Transverse colon (tissue), 4 donors: ENCODE data around the gene PI4KA. TPM values are rescaled to one million over a fixed set of nuclear protein-coding genes. Genes with fewer than 3 reads are reported as not detected.
"Not testable (repeated sequence)": the region's sequence is repeated elsewhere in the genome, so short reads cannot be mapped to it uniquely, and the experiment has no call there.

Experiments used
- DNase-seq: peaks from one replicate; pipeline ENCODE4 v3.0.0-alpha.2; 2019
- H3K27ac ChIP-seq, 4 donors: fragments of 200-600 bp; sonication (generic); 2 replicates each; pipeline ENCODE4 v1.5.1; 2016 to 2018; ENCODE audit warnings: inconsistent platforms in 4 of 4
- H3K27me3 ChIP-seq: fragments of 200-600 bp; sonication (generic); 2 replicates; pipeline ENCODE4 v1.5.1; 2017; ENCODE audit warnings: inconsistent platforms
- H3K36me3 ChIP-seq, 4 donors: fragments of 200-600 bp; sonication (generic); 2 replicates each; pipeline ENCODE4 v1.5.1; 2017 to 2019; ENCODE audit warnings: inconsistent platforms in 4 of 4
- H3K4me1 ChIP-seq, 4 donors: fragments of 200-600 bp; sonication (generic); 2 replicates each; pipeline ENCODE4 v1.5.1; 2017 to 2020; ENCODE audit warnings: inconsistent platforms in 4 of 4
- H3K4me3 ChIP-seq, 4 donors: fragments of 200-600 bp; sonication (generic); 1 replicate in 1 of 4; 2 replicates in 3 of 4; pipeline versions ENCODE4 v1.5.1 to v1.6.1; 2017 to 2019; ENCODE audit warnings: inconsistent platforms in 4 of 4
- H3K9me3 ChIP-seq, 2 donors: fragments of 200-600 bp; sonication (generic); 2 replicates each; pipeline ENCODE4 v1.5.1; 2017 to 2019; ENCODE audit warnings: inconsistent platforms in 2 of 2
- EP300 ChIP-seq: sonication (generic); formaldehyde crosslinking; IDR thresholded peaks from one replicate; pipeline ENCODE4 v1.6.1; 2017; ENCODE audit warnings: antibody characterized with exemption, low read depth
- POLR2A ChIP-seq: fragments of 450-650 bp; IDR thresholded peaks from one replicate; pipeline ENCODE4 v1.6.1; 2016; ENCODE audit warnings: antibody characterized with exemption, mild to moderate bottlenecking, moderate library complexity
- POLR2AphosphoS5 ChIP-seq, 3 donors: sonication (generic); formaldehyde crosslinking; IDR thresholded peaks; one replicate each; pipeline ENCODE4 v1.6.1; 2016; ENCODE audit warnings: antibody characterized with exemption in 3 of 3
- WGBS, 2 donors: methylation state at CpG; one replicate each; pipeline ENCODE4 v1.1.5; 2018; ENCODE audit warnings: low coverage in 1 of 2; 5-methylcytosine and 5-hydroxymethylcytosine counted together
- in situ Hi-C, 4 donors: fragments of 200-750 bp; cut with MboI; loops; one replicate each; pipeline versions ENCODE4 v1.15.0 to v1.15.1; 2017; ENCODE audit warnings: low sequenced_read_pairs in 3 of 4, low pct_ligation_motif_present in 1 of 4, low pct_unique_long_range_greater_than_20kb in 1 of 4
- intact Hi-C: fragments of 100-400 bp; cut with DNase I; formaldehyde crosslinking; loops from one replicate; pipeline ENCODE4 v1.15.1; 2023; ENCODE audit warnings: low total_unique reads
- total RNA-seq, 4 donors: library from RNA; depleted of rRNA; stranded (reverse); fragments of >200 nt; gene quantifications; one replicate each; pipeline ENCODE4 v1.1.0, GENCODE V29; 2016
- TF ChIP-seq, protein P1 (sequence below), 5 experiments: fragments of 200-600 bp in 3 of 5; fragments of 450-650 bp in 2 of 5; sonication (generic) in 3 of 5; IDR thresholded peaks; 1 replicate in 2 of 5; 2 replicates in 3 of 5; pipeline ENCODE4 v1.5.1; 2016 to 2017; ENCODE audit warnings: antibody characterized with exemption in 5 of 5, inconsistent platforms in 3 of 5, mild to moderate bottlenecking in 2 of 5, moderate library complexity in 1 of 5

The PI4KA gene
- total RNA-seq, 4 donors from 2014 or later, result 90.8 to 126 (median 109) TPM

DNA sequence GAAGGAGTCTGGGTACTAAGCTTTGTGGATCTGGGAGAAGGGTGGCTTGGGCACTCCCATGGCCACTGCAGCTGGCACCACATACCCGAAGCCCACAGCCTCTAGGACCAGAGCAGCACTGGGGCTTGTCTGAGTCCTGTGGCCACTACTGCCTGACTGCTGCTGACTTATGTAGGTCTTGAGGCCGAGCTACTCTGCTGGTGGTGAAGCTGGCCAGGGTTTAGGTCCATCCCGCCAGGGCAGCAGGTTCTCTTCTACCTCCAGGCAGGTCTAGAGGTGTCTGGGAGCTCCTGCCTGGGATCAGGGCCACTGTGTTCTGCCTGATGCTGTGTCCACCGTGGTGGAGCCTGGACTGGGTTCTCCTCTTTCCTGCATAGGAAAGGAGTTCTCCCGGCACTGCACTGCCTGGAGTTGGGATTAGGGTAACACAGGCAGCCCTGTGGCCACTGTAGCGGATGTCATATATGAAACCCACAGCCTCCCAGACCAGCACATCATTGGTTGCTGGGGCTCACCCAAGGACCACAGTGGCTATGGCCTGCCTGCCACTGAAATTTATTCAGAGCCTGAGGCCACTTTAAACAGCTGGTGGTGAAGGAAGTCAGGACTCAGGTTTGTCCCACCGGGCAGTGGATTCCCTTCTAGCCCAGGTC, 194.5 kb downstream of the PI4KA start:
- WGBS, 2 donors, result 91% methylated on average over 5 of the region's 7 CpGs; no CpG with 5 or more reads in 1 of the 2 donors
- H3K4me1 ChIP-seq, result no peaks in the 10 kb centered on the region
- in situ Hi-C loops, result no loop called here
- TF ChIP-seq, protein P1, sequence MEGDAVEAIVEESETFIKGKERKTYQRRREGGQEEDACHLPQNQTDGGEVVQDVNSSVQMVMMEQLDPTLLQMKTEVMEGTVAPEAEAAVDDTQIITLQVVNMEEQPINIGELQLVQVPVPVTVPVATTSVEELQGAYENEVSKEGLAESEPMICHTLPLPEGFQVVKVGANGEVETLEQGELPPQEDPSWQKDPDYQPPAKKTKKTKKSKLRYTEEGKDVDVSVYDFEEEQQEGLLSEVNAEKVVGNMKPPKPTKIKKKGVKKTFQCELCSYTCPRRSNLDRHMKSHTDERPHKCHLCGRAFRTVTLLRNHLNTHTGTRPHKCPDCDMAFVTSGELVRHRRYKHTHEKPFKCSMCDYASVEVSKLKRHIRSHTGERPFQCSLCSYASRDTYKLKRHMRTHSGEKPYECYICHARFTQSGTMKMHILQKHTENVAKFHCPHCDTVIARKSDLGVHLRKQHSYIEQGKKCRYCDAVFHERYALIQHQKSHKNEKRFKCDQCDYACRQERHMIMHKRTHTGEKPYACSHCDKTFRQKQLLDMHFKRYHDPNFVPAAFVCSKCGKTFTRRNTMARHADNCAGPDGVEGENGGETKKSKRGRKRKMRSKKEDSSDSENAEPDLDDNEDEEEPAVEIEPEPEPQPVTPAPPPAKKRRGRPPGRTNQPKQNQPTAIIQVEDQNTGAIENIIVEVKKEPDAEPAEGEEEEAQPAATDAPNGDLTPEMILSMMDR (IDR thresholded peaks at IDR 0.05), result no peak
- no peak for TF ChIP-seq EP300
- TF ChIP-seq POLR2A, result no peak
- no peak for TF ChIP-seq POLR2AphosphoS5 (IDR thresholded peaks at IDR 0.05)
- H3K27me3 ChIP-seq, result peaks cover 33% of the 10 kb centered on the region
- H3K27ac ChIP-seq, result no peak overlapping the region
- intact Hi-C loops, result no loop called here
- no peak for DNase-seq
- H3K9me3 ChIP-seq, result no peaks in the 10 kb centered on the region
- no peak overlapping the region for H3K4me3 ChIP-seq
- no peaks in the 10 kb centered on the region for H3K36me3 ChIP-seq

DNA sequence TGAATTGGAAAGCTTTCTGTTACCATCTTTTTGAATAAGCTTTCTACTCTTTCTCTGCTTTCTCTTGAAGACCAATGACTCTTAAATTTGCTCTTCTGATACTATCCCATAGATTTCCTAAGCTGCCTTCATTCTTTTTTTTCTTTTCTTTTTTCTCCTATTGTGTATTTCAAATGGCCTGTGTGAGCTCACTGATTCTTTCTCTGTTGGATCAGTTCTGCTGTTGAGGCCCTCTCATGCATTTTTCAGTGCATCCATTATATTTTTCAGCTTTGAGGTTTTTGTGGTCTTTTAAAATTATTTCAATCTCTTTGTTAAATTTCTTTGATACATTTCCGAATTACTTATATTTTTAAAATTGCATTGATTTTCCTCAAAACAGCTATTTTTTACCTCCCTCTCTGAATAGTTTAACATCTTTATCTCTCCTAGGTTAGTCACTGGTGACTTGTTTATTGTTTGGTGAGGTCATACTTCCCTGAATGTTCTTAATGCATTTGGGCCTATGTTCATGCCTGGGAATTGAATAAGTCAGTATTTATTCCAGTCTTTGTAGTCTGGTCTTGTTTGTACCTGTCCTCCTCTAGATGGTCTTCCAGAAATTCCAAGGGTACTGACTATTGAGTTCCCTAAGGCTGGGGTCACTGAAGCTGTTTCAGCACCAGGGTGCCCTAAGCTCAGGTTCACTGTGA, 195.3 kb downstream of the PI4KA start:
- TF ChIP-seq POLR2A (no peak), POLR2AphosphoS5 (IDR thresholded peaks at IDR 0.05) (no peak), EP300 (no peak)
- TF ChIP-seq, protein P1 (IDR thresholded peaks at IDR 0.05), result no peak
- H3K9me3 ChIP-seq, result no peaks in the 10 kb centered on the region
- H3K36me3 ChIP-seq, result no peaks in the 10 kb centered on the region
- peaks cover 33% of the 10 kb centered on the region for H3K27me3 ChIP-seq
- in situ Hi-C loops, result no loop called here
- WGBS, 2 donors, result 96 to 100% methylated on average over 1 of the region's 1 CpG
- no peak overlapping the region for H3K27ac ChIP-seq
- no peak for DNase-seq
- H3K4me1 ChIP-seq, result no peaks in the 10 kb centered on the region
- H3K4me3 ChIP-seq, result no peak overlapping the region
- intact Hi-C loops, result no loop called here

DNA sequence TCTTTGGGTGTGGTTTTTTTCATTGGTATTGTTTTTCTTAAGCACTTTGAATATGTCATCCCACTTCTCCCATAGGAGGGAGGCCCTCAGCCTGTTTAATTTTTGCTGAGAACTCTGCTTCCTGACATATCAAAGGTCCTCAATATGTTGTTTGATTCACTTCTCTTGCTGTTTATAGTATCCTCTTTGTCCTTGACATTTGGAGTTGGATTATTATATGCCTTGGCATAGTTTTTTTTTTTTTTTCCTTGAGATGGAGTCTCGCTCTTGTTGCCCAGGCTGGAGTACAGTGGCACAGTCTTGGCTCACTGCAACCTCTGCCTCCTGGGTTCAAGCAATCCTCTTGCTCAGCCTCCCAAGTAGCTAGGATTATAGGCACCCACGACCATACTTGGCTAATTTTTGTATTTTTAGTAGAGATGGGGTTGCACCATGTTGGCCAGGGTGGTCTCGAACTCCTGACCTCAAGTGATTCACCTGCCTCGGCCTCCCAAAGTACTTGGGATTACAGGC, 196.0 kb downstream of the PI4KA start:
- WGBS, 2 donors, result 69 to 73% methylated on average over 3 to 4 of the region's 4 CpGs
- in situ Hi-C loops, intact Hi-C loops, H3K4me1 ChIP-seq, H3K9me3 ChIP-seq, H3K36me3 ChIP-seq, H3K27ac ChIP-seq, DNase-seq, H3K4me3 ChIP-seq: not testable (repeated sequence)
- H3K27me3 ChIP-seq, result peaks cover 33% of the 10 kb centered on the region

DNA sequence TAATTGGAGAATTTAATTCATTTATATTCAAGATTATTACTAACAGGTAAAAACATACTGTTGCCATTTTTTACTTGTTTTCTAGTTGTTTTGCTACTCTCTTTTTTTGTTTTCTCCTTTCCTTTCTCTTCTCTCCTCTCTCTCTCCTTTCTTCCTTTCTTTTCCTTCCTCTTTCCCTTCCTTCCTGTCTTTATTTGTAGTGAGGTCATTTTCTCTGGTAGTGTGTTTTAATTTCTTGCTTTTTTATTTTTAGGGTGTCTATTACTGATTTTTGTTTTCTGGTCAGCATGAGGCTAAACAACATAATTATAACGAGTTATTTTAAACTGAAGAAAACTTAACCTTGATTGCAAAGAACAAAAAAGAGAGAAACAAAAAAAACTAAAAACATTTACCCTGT, 197.1 kb downstream of the PI4KA start:
- intact Hi-C loops (no loop called here), in situ Hi-C loops (no loop called here)
- TF ChIP-seq POLR2A (no peak), POLR2AphosphoS5 (IDR thresholded peaks at IDR 0.05) (no peak), EP300 (no peak)
- TF ChIP-seq, protein P1 (IDR thresholded peaks at IDR 0.05), result no peak

More for the DNA sequence above, 197.1 kb downstream of the PI4KA start:
- WGBS, 2 donors, result 89 to 100% methylated on average over 1 of the region's 1 CpG
- no peak for DNase-seq
- H3K4me1 ChIP-seq, result no peaks in the 10 kb centered on the region
- H3K27ac ChIP-seq, result no peak overlapping the region
- H3K9me3 ChIP-seq, result no peaks in the 10 kb centered on the region
- peaks cover 33% of the 10 kb centered on the region for H3K27me3 ChIP-seq
- no peak overlapping the region for H3K4me3 ChIP-seq
- no peaks in the 10 kb centered on the region for H3K36me3 ChIP-seq
